Keratinocyte (primary cell): ENCODE data around the gene TEX36. TPM values are rescaled to one million over a fixed set of nuclear protein-coding genes. Genes with fewer than 3 reads are reported as not detected.

Experiments
- DNase-seq: peaks from one replicate; pipeline ENCODE4 v3.0.0-alpha.2; 2011; ENCODE audit warnings: low read depth, missing footprints, low spot score
- FAIRE-seq: peaks from 2 replicates; lab custom pipeline; 2011; peaks lifted over from hg19 to GRCh38; lab: Jason Lieb, UNC
- H2AFZ ChIP-seq: 2 replicates; pipeline ENCODE4 v1.6.0; 2012; ENCODE audit warnings: low read length, control low read depth, inconsistent platforms; ENCODE audit not compliant: control insufficient read depth
- H3K27ac ChIP-seq: 2 replicates; pipeline ENCODE4 v1.5.1; 2011; ENCODE audit warnings: low read length; ENCODE audit not compliant: control insufficient read depth, insufficient read depth
- H3K27me3 ChIP-seq: 3 replicates; pipeline ENCODE4 v1.6.0; 2011; ENCODE audit warnings: low read length; ENCODE audit not compliant: control insufficient read depth, insufficient read depth; ENCODE audit errors: extremely low read depth
- H3K36me3 ChIP-seq, 2 experiments: 2 replicates in 1 of 2; 3 replicates in 1 of 2; pipeline ENCODE4 v1.5.1; 2011; ENCODE audit warnings: low read length in 2 of 2, mild to moderate bottlenecking in 1 of 2; ENCODE audit not compliant: control insufficient read depth in 2 of 2, insufficient read depth in 2 of 2; ENCODE audit errors: extremely low read depth in 1 of 2
- H3K4me1 ChIP-seq: 3 replicates; pipeline ENCODE4 v1.5.1; 2011; ENCODE audit warnings: low read length; ENCODE audit not compliant: control insufficient read depth, insufficient read depth; ENCODE audit errors: extremely low read depth
- H3K4me2 ChIP-seq: 3 replicates; pipeline ENCODE4 v1.6.0; 2011; ENCODE audit warnings: low read depth, low read length; ENCODE audit not compliant: control insufficient read depth, insufficient read depth; ENCODE audit errors: extremely low read depth
- H3K4me3 ChIP-seq, 3 experiments: fragments of 200-600 bp in 1 of 3; sonication (generic) in 1 of 3; 2 replicates in 2 of 3; 3 replicates in 1 of 3; pipeline ENCODE4 v1.5.1; 2011 to 2016; ENCODE audit warnings: low read length in 3 of 3, mild to moderate bottlenecking in 3 of 3, control low read depth in 2 of 3, inconsistent platforms in 1 of 3, low read depth in 1 of 3, mixed read lengths in 1 of 3, mixed run types in 1 of 3, moderate library complexity in 1 of 3; ENCODE audit not compliant: control insufficient read depth in 2 of 3, insufficient read depth in 2 of 3; ENCODE audit errors: extremely low read depth in 1 of 3
- H3K79me2 ChIP-seq: 2 replicates; pipeline ENCODE4 v1.6.0; 2012; ENCODE audit warnings: low read length; ENCODE audit not compliant: control insufficient read depth, insufficient read depth
- H3K9ac ChIP-seq: 3 replicates; pipeline ENCODE4 v1.6.0; 2011; ENCODE audit warnings: low read length; ENCODE audit not compliant: control insufficient read depth, insufficient read depth; ENCODE audit errors: extremely low read depth
- H3K9me1 ChIP-seq: 3 replicates; pipeline ENCODE4 v1.6.0; 2011; ENCODE audit warnings: low read length; ENCODE audit not compliant: control insufficient read depth, insufficient read depth; ENCODE audit errors: extremely low read depth
- H3K9me3 ChIP-seq: 2 replicates; pipeline ENCODE4 v1.5.1; 2012; ENCODE audit warnings: low read depth, low read length; ENCODE audit not compliant: control insufficient read depth
- H4K20me1 ChIP-seq: 3 replicates; pipeline ENCODE4 v1.6.0; 2011; ENCODE audit warnings: low read length; ENCODE audit not compliant: control insufficient read depth, insufficient read depth; ENCODE audit errors: extremely low read depth
- EZH2 ChIP-seq: IDR thresholded peaks from one replicate; pipeline ENCODE4 v1.6.1; 2012; ENCODE audit warnings: inconsistent platforms, mild to moderate bottlenecking, low read length, moderate library complexity
- dilution Hi-C: fragments of 300-500 bp; cut with MboI; formaldehyde crosslinking; loops from one replicate; pipeline ENCODE4 v1.7.0; 2020; ENCODE audit warnings: low sequenced_read_pairs; ENCODE audit not compliant: extremely low pct_ligation_motif_present
- polyA plus RNA-seq, 5 experiments: library from polyadenylated mRNA; depleted of rRNA in 3 of 5; stranded (reverse) in 3 of 5; stranded (forward) in 1 of 5; unstranded in 1 of 5; fragments of >200 nt; gene quantifications; 1 replicate in 1 of 5; 2 replicates in 3 of 5; 3 replicates in 1 of 5; pipeline versions ENCODE4 v1.2.1 to v1.2.3, GENCODE V29; 2011 to 2012; ENCODE audit warnings: missing spikeins in 2 of 5, low read depth in 1 of 5, low replicate concordance in 1 of 5
- TF ChIP-seq, protein P1 (sequence below), 3 experiments: IDR thresholded peaks in 1 of 3; conservative IDR thresholded peaks in 1 of 3; optimal IDR thresholded peaks in 1 of 3; 2 replicates in 2 of 3; 3 replicates in 1 of 3; pipeline versions ENCODE3 to v1.5.1; 2011; ENCODE audit warnings: low read length in 3 of 3, mild to moderate bottlenecking in 3 of 3, moderate library complexity in 2 of 3, control low read depth in 1 of 3, inconsistent platforms in 1 of 3; ENCODE audit not compliant: insufficient read depth in 2 of 3; ENCODE audit errors: extremely low read depth in 1 of 3

TEX36 gene
- polyA plus RNA-seq, 1 donor (not counting 4 experiments of a cell fraction or from before 2014, with no cell fraction given): not detected

- Histone ChIP-seq H2AFZ (no peak overlapping the region), H3K27me3 (peaks cover 25% of the 10 kb centered on the region), H3K9ac (no peak overlapping the region), H3K4me1 (no peaks in the 10 kb centered on the region), H4K20me1 (no peaks in the 10 kb centered on the region), H3K4me3 (no peak overlapping the region), H3K9me3 (no peaks in the 10 kb centered on the region), H3K4me2 (no peak overlapping the region), H3K79me2 (no peaks in the 10 kb centered on the region), H3K36me3 (no peaks in the 10 kb centered on the region), H3K27ac (no peak overlapping the region), H3K9me1 (no peaks in the 10 kb centered on the region)
- dilution Hi-C loops: no loop called here
- FAIRE-seq (no peak), DNase-seq (no peak)
- TF ChIP-seq, protein P1, sequence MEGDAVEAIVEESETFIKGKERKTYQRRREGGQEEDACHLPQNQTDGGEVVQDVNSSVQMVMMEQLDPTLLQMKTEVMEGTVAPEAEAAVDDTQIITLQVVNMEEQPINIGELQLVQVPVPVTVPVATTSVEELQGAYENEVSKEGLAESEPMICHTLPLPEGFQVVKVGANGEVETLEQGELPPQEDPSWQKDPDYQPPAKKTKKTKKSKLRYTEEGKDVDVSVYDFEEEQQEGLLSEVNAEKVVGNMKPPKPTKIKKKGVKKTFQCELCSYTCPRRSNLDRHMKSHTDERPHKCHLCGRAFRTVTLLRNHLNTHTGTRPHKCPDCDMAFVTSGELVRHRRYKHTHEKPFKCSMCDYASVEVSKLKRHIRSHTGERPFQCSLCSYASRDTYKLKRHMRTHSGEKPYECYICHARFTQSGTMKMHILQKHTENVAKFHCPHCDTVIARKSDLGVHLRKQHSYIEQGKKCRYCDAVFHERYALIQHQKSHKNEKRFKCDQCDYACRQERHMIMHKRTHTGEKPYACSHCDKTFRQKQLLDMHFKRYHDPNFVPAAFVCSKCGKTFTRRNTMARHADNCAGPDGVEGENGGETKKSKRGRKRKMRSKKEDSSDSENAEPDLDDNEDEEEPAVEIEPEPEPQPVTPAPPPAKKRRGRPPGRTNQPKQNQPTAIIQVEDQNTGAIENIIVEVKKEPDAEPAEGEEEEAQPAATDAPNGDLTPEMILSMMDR (optimal IDR thresholded peaks at IDR 0.05 in 1 of 3, IDR thresholded peaks at IDR 0.05 in 1 of 3, conservative IDR thresholded peaks at IDR 0.05 in 1 of 3; ENCODE audit: extremely low read depth in 1 of 3, insufficient read depth in 2 of 3, low read length in 3 of 3): no peak
- no peak for TF ChIP-seq EZH2
These were observed 58.2 kb downstream of the TEX36 start for GRCh38 chr10:125624800-125625199.

- Histone ChIP-seq H3K9me1 (no peaks in the 10 kb centered on the region), H3K79me2 (no peaks in the 10 kb centered on the region), H3K9ac (no peak overlapping the region), H3K36me3 (no peaks in the 10 kb centered on the region), H3K27ac (no peak overlapping the region), H3K4me3 (no peak overlapping the region), H3K4me1 (no peaks in the 10 kb centered on the region), H3K9me3 (no peaks in the 10 kb centered on the region), H3K4me2 (no peak overlapping the region), H2AFZ (no peak overlapping the region), H4K20me1 (no peaks in the 10 kb centered on the region), H3K27me3 (peaks cover 20% of the 10 kb centered on the region)
- DNase-seq (no peak), FAIRE-seq (no peak)
- dilution Hi-C loops: no loop called here
- TF ChIP-seq, protein P1 (optimal IDR thresholded peaks at IDR 0.05 in 1 of 3, IDR thresholded peaks at IDR 0.05 in 1 of 3, conservative IDR thresholded peaks at IDR 0.05 in 1 of 3; ENCODE audit: extremely low read depth in 1 of 3, insufficient read depth in 2 of 3, low read length in 3 of 3): no peak
- TF ChIP-seq EZH2: no peak
These were observed 61.9 kb downstream of the TEX36 start for GRCh38 chr10:125621052-125621451.
